ENCODE measurements around the gene USP15.
"Not testable (repeated sequence)": the region's sequence is repeated elsewhere in the genome, so short reads cannot be mapped to it uniquely, and the experiment has no call there.

The USP15 gene

GRCh38 chr12:62319058-62319457, 58.9 kb downstream of the USP15 start:
- DNase-seq (ENCODE audit: low read depth in 2 of 2, low spot score in 1 of 2): no peak

DNA sequence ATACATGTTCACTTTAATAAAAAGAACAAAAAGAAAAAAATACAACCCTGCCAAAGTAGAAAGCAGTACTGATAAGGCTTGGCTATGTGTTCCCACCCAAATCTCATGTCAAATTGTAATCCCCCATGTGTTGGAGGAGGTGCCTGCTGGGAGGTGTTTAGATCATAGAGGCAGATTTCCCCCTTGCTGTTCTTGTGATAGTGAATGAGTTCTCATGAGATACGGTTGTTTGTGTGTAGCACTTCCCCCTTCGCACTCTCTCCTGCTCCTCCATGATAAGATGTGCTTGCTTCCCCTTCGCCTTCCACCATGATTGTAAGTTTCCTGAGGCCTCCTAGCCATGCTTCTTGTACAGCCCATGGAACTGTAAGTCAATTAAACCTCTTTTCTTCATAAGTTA, 59.9 kb downstream of the USP15 start:
- DNase-seq (ENCODE audit: low read depth in 2 of 2, low spot score in 1 of 2): no peak

DNA sequence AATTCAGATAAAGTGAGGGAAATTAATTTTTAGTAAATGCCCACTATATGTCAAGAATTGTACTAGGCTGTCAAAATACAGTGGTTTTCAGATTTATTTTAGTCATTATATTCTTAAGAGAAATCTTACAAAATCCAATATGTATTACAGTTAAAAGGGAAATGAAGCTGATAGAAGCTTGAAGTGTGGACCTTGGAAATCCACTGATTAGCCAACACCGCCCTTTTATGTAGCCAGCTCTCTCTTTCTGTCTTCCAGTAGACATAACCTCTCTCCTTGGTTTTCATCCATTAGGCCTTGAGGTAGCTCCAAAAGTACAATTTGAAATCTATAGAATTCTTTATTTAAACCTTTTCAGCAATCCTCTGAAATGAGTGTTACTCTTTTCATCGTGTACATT, 63.2 kb downstream of the USP15 start:
- no peak for DNase-seq (ENCODE audit: low read depth in 2 of 2, low spot score in 1 of 2)

- no peak for DNase-seq (ENCODE audit: low read depth in 2 of 2, low spot score in 1 of 2)
Observed at GRCh38 chr12:62328296-62328921, 68.2 kb downstream of the USP15 start.

- no peak for DNase-seq (ENCODE audit: low read depth in 2 of 2, low spot score in 1 of 2)
Observed at GRCh38 chr12:62331306-62331705, 71.1 kb downstream of the USP15 start.

DNA sequence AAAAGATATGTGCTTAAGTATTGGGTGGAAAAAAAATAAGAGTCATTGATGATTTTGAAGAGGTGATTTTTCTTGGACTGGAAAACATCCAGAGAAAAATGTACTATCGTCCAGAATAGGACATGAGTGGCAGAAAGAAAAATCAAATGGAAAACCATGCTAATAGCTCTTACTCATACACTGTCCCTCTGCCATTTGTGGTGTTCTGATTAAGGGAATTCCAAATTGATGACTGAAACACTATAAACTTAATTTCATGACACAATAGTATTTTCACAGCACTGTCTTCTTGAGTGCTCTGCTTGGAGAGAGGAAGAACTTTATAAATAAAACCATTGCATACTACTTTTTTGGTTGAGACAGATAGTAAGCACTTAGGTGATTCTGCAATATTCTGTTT, 72.4 kb downstream of the USP15 start:
- no peak for DNase-seq (ENCODE audit: low read depth in 2 of 2, low spot score in 1 of 2)

- DNase-seq (ENCODE audit: low read depth in 2 of 2, low spot score in 1 of 2): no peak
Observed at GRCh38 chr12:62335057-62335456, 74.9 kb downstream of the USP15 start.

DNA sequence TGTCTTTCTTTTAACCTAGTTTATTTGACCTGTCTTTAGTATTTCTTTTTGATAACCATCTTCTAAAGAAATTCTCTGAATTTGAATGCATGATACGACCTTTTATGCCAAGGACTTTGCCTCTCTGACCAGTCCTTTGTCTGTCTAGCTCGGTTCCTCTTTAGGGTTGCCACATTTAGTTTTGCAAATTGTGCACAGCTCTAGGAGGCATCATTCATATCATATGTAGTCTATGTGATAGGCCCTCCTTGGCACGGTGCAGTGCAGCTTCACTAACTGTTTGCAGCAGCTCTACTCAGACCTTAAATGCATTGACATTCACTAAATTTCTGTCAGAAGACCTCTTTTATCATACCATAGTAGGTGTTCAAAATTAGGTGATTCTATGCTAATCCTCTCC, 75.6 kb downstream of the USP15 start:
- no peak for DNase-seq (ENCODE audit: low read depth in 2 of 2, low spot score in 1 of 2)

DNA sequence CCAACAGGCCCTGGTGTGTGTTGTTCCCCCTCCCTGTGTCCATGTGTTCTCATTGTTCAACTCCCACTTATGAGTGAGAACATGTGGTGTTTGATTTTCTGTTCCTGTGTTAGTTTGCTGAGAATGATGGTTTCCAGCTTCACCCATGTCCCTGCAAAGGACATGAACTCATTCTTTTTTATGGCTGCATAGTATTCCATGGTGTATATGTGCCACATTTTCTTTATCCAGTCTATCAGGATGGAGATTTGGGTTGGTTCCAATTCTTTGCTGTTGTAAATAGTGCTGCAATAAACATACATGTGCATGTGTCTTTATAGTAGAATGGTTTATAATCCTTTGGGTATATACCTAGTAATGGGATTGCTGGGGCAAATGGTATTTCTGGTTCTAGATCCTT, 77.4 kb downstream of the USP15 start:
- DNase-seq (ENCODE audit: low read depth in 2 of 2, low spot score in 1 of 2): not testable (repeated sequence)

GRCh38 chr12:62342614-62343303, 82.6 kb downstream of the USP15 start:
- not testable (repeated sequence) for DNase-seq (ENCODE audit: low read depth in 2 of 2, low spot score in 1 of 2)

GRCh38 chr12:62343304-62344120, 83.3 kb downstream of the USP15 start:
- DNase-seq (ENCODE audit: low read depth in 2 of 2, low spot score in 1 of 2): not testable (repeated sequence)

DNA sequence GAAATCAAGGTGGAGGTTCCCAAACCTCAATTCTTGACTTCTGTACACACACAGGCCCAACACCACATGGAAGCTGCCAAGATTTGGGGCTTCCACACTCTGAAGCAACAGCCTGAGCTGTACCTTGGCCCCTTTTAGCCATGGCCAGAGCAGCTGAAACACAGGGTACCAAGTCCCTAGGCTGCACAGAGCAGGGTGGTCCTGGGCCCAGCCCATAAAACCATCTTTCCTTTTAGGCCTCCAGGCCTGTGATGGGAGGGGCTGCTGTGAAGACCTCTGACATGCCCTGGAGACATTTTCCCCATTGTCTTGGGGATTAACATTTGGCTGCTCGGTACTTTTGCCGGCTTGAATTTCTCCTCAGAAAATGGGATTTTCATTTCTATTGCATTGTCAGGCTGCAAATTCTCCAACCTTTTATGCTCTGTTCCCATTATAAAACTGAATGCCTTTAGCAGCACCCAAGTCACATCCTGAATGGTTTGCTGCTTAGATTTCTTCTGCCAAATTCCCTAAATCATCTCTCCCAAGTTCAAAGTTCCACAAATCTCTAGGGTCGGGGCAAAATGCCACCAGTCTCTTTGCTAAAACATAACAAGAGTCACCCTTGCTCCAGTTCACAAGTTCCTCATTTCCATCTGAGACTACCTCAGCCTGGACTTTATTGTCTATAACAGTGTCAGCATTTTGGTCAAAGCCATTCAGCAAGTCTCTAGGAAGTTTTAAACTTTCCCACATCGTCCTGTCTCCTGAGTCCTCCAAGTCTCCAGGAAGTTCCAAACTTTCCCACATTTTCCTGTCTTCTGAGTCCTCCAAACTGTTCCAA, 84.7 kb downstream of the USP15 start:
- DNase-seq (ENCODE audit: low read depth in 2 of 2, low spot score in 1 of 2): not testable (repeated sequence)

- no peak for DNase-seq (ENCODE audit: low read depth in 2 of 2, low spot score in 1 of 2)
Observed at GRCh38 chr12:62345667-62346066, 85.5 kb downstream of the USP15 start.

DNA sequence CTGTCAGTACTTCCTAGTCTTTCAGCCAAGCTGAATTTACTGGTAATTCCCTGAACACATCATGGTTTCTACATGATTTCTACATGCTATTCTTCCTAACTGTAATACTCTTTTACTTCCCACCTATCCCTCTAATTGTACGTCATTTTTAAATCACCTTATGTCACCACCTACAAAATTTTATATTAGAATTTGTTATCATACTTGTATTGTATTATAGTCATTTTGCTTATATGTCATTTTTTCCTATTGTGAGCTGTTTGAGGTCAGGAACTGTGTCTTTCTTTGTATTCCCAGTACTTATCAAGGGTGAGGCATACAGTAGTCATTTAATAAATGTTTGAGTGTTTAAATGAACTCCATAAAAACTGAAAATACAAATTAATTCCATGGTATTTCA, 86.6 kb downstream of the USP15 start:
- no peak for DNase-seq (ENCODE audit: low read depth in 2 of 2, low spot score in 1 of 2)

DNA sequence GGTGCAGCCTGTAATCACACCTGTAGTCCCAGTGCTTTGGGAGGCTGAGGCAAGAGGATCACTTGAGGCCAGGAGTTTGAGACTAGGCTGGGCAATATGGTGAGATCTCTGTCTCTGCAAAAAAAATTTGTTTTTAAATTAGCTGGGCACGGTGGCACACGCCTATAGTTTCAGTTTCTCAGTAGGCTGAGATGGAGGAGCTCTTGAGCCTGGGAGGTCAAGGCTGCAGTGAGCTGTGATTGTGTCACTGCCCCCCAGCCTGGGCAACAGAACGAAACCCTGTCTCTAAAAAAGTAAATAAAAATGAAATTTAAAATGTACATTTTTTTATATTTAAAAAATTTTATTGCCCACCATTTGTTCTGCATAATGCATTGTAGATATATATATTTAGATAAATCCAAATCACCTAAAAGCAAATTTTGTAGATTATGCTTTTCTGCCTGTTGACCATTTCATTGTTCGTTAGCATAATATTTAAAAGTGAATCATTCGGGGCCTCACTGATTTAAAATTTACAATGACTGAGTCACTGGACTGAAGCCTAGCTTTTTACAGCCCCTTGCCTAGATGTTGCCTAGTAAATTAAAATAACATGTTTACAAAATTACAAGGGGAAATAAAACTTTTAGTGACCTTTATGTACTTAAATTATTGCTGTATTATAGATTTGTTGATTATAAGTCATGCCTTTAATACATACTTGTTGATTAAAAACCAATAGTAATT, 87.9 kb downstream of the USP15 start:
- DNase-seq (ENCODE audit: low read depth in 2 of 2, low spot score in 1 of 2): no peak

GRCh38 chr12:62350554-62350953, 90.3 kb downstream of the USP15 start:
- DNase-seq (ENCODE audit: low read depth in 2 of 2, low spot score in 1 of 2): no peak

GRCh38 chr12:62351326-62351725, 91.1 kb downstream of the USP15 start:
- DNase-seq (ENCODE audit: low read depth in 2 of 2, low spot score in 1 of 2): no peak

DNA sequence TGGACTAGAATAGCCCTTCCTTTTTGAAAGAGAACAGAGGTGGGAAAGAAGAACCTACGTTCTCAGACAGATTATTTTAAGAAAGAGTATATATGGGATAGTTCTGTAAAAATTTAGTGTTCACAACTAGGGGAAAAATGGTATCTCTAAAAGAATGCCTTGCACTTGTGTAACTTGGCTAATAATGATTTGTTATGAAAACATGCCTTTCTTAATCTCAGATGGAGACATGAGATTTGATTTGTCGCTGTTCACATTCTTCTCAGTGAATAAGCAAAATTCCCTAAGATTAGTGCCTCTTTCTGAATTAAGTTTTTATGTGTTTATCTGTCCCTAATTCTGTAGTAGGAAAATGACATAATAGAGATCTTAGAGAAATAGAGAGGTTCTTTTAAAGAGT, 100.8 kb downstream of the USP15 start:
- no peak for DNase-seq (ENCODE audit: low read depth in 2 of 2, low spot score in 1 of 2)

- no peak for DNase-seq (ENCODE audit: low read depth in 2 of 2, low spot score in 1 of 2)
Observed at GRCh38 chr12:62363506-62363905, 103.3 kb downstream of the USP15 start.

DNA sequence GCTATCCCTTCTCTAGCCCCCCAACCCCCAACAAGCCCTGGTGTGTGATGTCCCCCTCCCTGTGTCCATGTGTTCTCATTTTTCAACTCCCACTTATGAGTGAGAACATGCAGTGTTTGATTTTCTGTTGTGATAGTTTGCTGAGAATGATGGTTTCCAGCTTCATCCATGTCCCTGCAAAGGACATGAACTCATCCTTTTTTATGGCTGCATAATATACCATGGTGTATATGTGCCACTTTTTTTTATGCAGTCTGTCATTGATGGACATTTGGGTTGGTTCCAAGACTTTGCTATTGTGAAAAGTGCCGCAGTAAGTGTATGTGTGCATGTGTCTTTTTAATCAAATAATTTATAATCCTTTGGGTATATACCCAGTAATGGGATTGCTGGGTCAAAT, 104.5 kb downstream of the USP15 start:
- not testable (repeated sequence) for DNase-seq (ENCODE audit: low read depth in 2 of 2, low spot score in 1 of 2)

DNA sequence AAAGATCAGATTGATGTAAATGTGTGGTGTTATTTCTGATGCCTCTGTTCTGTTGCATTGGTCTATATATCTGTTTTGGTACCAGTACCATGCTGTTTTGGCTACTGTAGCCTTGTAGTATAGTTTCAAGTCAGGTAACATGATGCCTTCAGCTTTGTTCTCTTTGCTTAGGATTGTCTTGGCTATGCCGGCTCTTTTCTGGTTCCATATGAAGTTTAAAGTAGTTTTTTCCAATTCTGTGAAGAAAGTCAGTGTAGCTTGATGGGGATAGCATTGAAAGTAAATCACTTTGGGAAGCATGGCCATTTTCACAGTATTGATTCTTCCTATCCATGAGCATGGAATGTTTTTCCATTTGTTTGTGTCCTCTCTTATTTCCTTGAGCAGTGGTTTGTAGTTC, 105.6 kb downstream of the USP15 start:
- DNase-seq (ENCODE audit: low read depth in 2 of 2, low spot score in 1 of 2): not testable (repeated sequence)
